Natural killer cell (primary cell): ENCODE measurements around the gene NTM. TPM values are rescaled to one million over a fixed set of nuclear protein-coding genes. Genes with fewer than 3 reads are reported as not detected.

Experiments
- ATAC-seq, 3 donors: fragments of 150-1000 bp in 2 of 3; fragments of 200-7000 bp in 1 of 3; cut with Tn5 transposase; 1 replicate in 1 of 3; 2 replicates in 2 of 3; pipeline ENCODE4 v1.10.0; 2021; ENCODE audit warnings: mild to moderate bottlenecking in 2 of 3, moderate library complexity in 2 of 3
- DNase-seq, 2 donors: peaks; one replicate each; pipeline versions ENCODE4 v3.0.0 to v3.0.0-alpha.2; 2013 to 2021; ENCODE audit warnings: mixed read lengths in 1 of 2
- H3K27ac ChIP-seq: one replicate; pipeline ENCODE4 v1.5.1; 2013; ENCODE audit warnings: mild to moderate bottlenecking, low read length
- H3K27me3 ChIP-seq: one replicate; pipeline ENCODE4 v1.6.1; 2013; ENCODE audit warnings: low read length; ENCODE audit not compliant: control insufficient read depth, insufficient read depth
- H3K36me3 ChIP-seq: one replicate; pipeline ENCODE4 v1.6.1; 2013; ENCODE audit warnings: low read length; ENCODE audit not compliant: control insufficient read depth, insufficient read depth
- H3K4me1 ChIP-seq: one replicate; pipeline ENCODE4 v1.6.1; 2013; ENCODE audit warnings: low read length; ENCODE audit not compliant: control insufficient read depth, insufficient read depth
- H3K4me3 ChIP-seq: one replicate; pipeline ENCODE4 v1.5.1; 2013; ENCODE audit warnings: low read length
- H3K9me3 ChIP-seq: one replicate; pipeline ENCODE4 v1.6.1; 2013; ENCODE audit warnings: low read length; ENCODE audit not compliant: control insufficient read depth, insufficient read depth
- H3K27ac Mint-ChIP-seq, 2 donors: one replicate each; pipeline ENCODE4 v1.8.0; 2022; ENCODE audit warnings: mild to moderate bottlenecking in 2 of 2, mixed read lengths in 2 of 2, moderate library complexity in 1 of 2
- H3K27me3 Mint-ChIP-seq, 2 donors: one replicate each; pipeline ENCODE4 v1.8.0; 2022; ENCODE audit warnings: low read depth in 2 of 2, mixed read lengths in 2 of 2
- H3K36me3 Mint-ChIP-seq: one replicate; pipeline ENCODE4 v1.8.0; 2022; ENCODE audit warnings: mixed read lengths
- H3K4me1 Mint-ChIP-seq, 2 donors: one replicate each; pipeline ENCODE4 v1.8.0; 2022; ENCODE audit warnings: mixed read lengths in 2 of 2
- H3K4me3 Mint-ChIP-seq: one replicate; pipeline ENCODE4 v1.8.0; 2022; ENCODE audit warnings: mild to moderate bottlenecking, moderate library complexity, mixed read lengths
- H3K9me3 Mint-ChIP-seq, 2 donors: one replicate each; pipeline ENCODE4 v1.8.0; 2022; ENCODE audit warnings: mixed read lengths in 2 of 2
- WGBS: methylation state at CpG from one replicate; pipeline ENCODE4 v1.1.7; 2013; ENCODE audit warnings: missing lambda C conversion rate; ENCODE audit not compliant: insufficient coverage; 5-methylcytosine and 5-hydroxymethylcytosine counted together
- intact Hi-C: fragments of 100-400 bp; cut with micrococcal nuclease; formaldehyde crosslinking; loops from one replicate; pipeline ENCODE4 v1.14.2; 2022
- total RNA-seq, 4 donors: library from RNA; stranded (reverse); fragments of 120-200 nt in 1 of 4; gene quantifications; one replicate each; pipeline versions ENCODE4 v1.2.3 to v1.2.4, GENCODE V29; 2013 to 2022
- TF ChIP-seq, protein P1 (sequence below): fragments of 200-600 bp; IDR thresholded peaks from one replicate; pipeline ENCODE4 v1.8.0; 2022; ENCODE audit warnings: antibody characterized with exemption

Gene NTM
- total RNA-seq, 3 donors from 2014 or later (not counting 1 experiment from before 2014, with no cell fraction given): not detected

DNA sequence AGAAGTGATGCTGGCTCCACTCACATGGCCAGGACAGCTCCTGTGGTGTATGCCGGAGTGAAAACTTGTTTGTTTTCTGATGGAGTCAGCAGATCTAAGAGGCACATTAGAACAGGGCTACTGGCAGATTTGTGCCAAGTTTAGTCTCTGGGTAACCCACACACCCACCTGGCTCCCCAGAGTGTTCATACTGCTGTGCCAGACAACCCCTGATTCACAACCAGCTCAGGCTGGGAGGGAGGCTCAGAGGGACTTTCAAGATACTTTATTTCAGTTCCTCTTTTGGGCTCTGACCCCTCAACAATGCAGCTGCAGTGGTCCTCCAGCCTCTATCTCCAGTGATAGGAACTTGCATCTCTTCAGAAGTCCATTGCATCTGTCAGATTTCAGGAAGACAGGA lies 8.5 kb downstream of the NTM start:
- no peak overlapping the region for H3K4me3 ChIP-seq
- Mint-ChIP-seq H3K27me3 (no peaks in the 10 kb centered on the region), H3K36me3 (no peaks in the 10 kb centered on the region), H3K9me3 (no peaks in the 10 kb centered on the region), H3K4me1 (no peaks in the 10 kb centered on the region), H3K27ac (no peak overlapping the region), H3K4me3 (no peak overlapping the region)
- 62% methylated on average over 1 of the region's 1 CpG for WGBS
- no peaks in the 10 kb centered on the region for H3K36me3 ChIP-seq
- H3K4me1 ChIP-seq: no peaks in the 10 kb centered on the region
- no peak overlapping the region for H3K27ac ChIP-seq
- TF ChIP-seq, protein P1, sequence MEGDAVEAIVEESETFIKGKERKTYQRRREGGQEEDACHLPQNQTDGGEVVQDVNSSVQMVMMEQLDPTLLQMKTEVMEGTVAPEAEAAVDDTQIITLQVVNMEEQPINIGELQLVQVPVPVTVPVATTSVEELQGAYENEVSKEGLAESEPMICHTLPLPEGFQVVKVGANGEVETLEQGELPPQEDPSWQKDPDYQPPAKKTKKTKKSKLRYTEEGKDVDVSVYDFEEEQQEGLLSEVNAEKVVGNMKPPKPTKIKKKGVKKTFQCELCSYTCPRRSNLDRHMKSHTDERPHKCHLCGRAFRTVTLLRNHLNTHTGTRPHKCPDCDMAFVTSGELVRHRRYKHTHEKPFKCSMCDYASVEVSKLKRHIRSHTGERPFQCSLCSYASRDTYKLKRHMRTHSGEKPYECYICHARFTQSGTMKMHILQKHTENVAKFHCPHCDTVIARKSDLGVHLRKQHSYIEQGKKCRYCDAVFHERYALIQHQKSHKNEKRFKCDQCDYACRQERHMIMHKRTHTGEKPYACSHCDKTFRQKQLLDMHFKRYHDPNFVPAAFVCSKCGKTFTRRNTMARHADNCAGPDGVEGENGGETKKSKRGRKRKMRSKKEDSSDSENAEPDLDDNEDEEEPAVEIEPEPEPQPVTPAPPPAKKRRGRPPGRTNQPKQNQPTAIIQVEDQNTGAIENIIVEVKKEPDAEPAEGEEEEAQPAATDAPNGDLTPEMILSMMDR: no peak
- ATAC-seq (no peak), DNase-seq (no peak)
- intact Hi-C loops: no loop called here
- H3K27me3 ChIP-seq: no peaks in the 10 kb centered on the region
- H3K9me3 ChIP-seq: no peaks in the 10 kb centered on the region

DNA sequence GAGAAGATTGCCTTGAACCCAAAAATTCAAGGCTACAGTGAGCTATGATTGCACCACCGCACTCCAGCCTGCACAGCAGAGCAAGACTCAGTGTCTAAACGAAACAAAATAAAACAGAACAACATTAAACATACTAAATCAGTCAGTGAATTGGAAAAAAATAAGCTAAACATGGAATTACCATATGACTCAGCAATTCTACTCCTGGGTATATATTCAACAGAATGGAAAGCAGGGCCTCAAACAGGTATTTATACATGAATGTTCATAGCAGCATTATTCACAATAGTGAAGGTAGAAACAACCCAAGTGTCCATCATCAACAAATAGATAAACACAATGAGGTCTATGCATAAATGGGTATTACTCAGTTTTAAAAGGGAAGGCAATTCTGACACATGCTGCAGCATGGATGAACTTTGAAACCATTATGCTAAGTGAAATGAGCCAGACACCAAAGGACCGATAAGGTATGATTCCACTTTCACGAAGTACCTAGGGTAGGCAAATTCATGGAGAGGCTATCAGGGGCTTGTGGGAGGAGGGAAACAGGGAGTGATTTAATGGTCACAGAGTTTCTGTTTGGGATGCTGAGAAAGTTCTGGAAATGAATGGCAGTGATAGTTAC lies 15.5 kb downstream of the NTM start:
- no peak for DNase-seq
- Mint-ChIP-seq H3K4me1 (no peaks in the 10 kb centered on the region), H3K4me3 (no peak overlapping the region), H3K36me3 (no peaks in the 10 kb centered on the region), H3K27me3 (no peaks in the 10 kb centered on the region), H3K9me3 (peaks cover 0 to 2% of the 10 kb centered on the region in 2 donors), H3K27ac (no peak overlapping the region)
- no peaks in the 10 kb centered on the region for H3K4me1 ChIP-seq
- no peak overlapping the region for H3K4me3 ChIP-seq
- no peaks in the 10 kb centered on the region for H3K27me3 ChIP-seq
- 84% methylated on average over 4 of the region's 4 CpGs for WGBS
- ATAC-seq: no peak
- H3K36me3 ChIP-seq: no peaks in the 10 kb centered on the region
- H3K27ac ChIP-seq: no peak overlapping the region
- intact Hi-C loops: no loop called here
- H3K9me3 ChIP-seq: no peaks in the 10 kb centered on the region
- TF ChIP-seq, protein P1: no peak

DNA sequence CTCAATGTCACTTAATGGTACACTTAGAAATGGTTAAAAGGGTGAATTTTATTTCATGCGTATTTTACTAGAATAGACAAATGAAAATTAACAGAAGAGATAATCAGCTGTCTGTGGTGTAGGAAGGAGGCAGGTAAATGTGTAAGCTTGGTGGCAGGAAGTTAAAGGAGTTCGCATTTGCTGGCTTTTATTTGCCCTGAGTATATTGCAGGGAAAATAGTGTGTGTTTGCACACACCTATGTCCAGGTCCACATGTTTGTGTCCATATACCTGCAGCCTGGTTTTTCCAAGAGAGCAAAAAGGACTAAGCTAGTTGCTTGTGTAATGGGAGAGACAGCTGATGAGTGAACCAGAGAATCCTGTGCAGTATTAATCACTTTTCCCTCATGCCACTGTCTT lies 16.0 kb downstream of the NTM start:
- WGBS: 86% methylated on average over 2 of the region's 2 CpGs
- no peaks in the 10 kb centered on the region for H3K4me1 Mint-ChIP-seq
- no peaks in the 10 kb centered on the region for H3K27me3 ChIP-seq
- peaks cover 0 to 2% of the 10 kb centered on the region in 2 donors for H3K9me3 Mint-ChIP-seq
- no peaks in the 10 kb centered on the region for H3K27me3 Mint-ChIP-seq
- H3K9me3 ChIP-seq: no peaks in the 10 kb centered on the region
- no peaks in the 10 kb centered on the region for H3K36me3 ChIP-seq
- H3K27ac Mint-ChIP-seq: no peak overlapping the region
- H3K36me3 Mint-ChIP-seq: no peaks in the 10 kb centered on the region
- intact Hi-C loops: no loop called here
- no peak overlapping the region for H3K4me3 Mint-ChIP-seq
- DNase-seq (no peak), ATAC-seq (no peak)
- H3K4me3 ChIP-seq: no peak overlapping the region
- H3K4me1 ChIP-seq: no peaks in the 10 kb centered on the region
- TF ChIP-seq, protein P1: no peak
- H3K27ac ChIP-seq: no peak overlapping the region

DNA sequence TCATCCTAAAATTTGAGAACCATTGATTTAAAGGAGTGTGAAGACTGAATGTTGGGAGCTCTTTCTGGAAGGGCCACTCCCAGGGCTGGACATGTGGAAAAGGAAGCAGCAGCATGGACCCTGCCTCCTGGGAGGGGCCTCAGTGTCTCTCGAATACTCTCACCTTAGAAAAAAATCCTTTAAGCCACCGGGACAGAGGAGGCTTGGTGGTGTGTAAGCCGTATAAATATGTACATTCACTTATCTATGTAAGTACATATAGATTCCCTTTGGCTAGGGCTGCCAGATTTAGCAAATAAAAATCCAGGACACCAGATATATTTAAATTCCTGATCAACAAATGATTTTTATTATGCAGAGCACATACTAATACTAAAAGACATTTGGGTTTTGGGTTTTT lies 17.6 kb downstream of the NTM start:
- H3K27ac Mint-ChIP-seq: no peak overlapping the region
- no peaks in the 10 kb centered on the region for H3K4me1 Mint-ChIP-seq
- ATAC-seq: no peak
- Histone ChIP-seq H3K27me3 (no peaks in the 10 kb centered on the region), H3K27ac (no peak overlapping the region), H3K4me1 (no peaks in the 10 kb centered on the region), H3K36me3 (no peaks in the 10 kb centered on the region), H3K9me3 (no peaks in the 10 kb centered on the region), H3K4me3 (no peak overlapping the region)
- no peak for DNase-seq
- no peaks in the 10 kb centered on the region for H3K36me3 Mint-ChIP-seq
- H3K27me3 Mint-ChIP-seq: no peaks in the 10 kb centered on the region
- intact Hi-C loops: no loop called here
- TF ChIP-seq, protein P1: no peak
- H3K9me3 Mint-ChIP-seq: peaks cover 0 to 2% of the 10 kb centered on the region in 2 donors
- WGBS: no CpG with 5 or more reads among the region's 3 CpGs
- no peak overlapping the region for H3K4me3 Mint-ChIP-seq
